ENCODE measurements around the gene ALK.
A peak's percentile ranks its signal among the peaks of the same experiment; 100 is the strongest.

The ALK gene

DNA sequence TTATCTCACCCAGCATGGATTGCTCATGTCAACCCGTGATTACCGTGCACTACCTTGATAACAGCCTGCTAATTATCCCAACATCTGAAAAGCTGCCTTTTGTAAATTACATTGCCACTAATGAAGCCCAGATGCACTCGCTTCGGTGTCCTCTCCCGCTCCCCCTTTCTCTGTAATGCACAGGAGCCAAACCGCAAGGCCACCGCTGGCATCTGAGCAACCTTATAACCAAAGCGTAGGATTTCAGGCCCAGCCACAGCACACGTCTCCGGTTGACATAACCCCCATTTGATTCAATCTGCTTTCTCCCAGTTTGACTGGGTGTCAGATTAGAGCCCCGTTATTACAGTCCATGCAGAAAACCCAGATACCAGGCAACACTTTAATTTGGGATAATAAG lies 341.2 kb downstream of the ALK start:
- TF ChIP-seq, protein P1, sequence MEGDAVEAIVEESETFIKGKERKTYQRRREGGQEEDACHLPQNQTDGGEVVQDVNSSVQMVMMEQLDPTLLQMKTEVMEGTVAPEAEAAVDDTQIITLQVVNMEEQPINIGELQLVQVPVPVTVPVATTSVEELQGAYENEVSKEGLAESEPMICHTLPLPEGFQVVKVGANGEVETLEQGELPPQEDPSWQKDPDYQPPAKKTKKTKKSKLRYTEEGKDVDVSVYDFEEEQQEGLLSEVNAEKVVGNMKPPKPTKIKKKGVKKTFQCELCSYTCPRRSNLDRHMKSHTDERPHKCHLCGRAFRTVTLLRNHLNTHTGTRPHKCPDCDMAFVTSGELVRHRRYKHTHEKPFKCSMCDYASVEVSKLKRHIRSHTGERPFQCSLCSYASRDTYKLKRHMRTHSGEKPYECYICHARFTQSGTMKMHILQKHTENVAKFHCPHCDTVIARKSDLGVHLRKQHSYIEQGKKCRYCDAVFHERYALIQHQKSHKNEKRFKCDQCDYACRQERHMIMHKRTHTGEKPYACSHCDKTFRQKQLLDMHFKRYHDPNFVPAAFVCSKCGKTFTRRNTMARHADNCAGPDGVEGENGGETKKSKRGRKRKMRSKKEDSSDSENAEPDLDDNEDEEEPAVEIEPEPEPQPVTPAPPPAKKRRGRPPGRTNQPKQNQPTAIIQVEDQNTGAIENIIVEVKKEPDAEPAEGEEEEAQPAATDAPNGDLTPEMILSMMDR (IDR thresholded peaks at IDR 0.05), result no peak
- Histone ChIP-seq H3K4me3 (no peak overlapping the region), H3K27ac (no peak overlapping the region)
- DNase-seq (ENCODE audit: low spot score), result no peak

DNA sequence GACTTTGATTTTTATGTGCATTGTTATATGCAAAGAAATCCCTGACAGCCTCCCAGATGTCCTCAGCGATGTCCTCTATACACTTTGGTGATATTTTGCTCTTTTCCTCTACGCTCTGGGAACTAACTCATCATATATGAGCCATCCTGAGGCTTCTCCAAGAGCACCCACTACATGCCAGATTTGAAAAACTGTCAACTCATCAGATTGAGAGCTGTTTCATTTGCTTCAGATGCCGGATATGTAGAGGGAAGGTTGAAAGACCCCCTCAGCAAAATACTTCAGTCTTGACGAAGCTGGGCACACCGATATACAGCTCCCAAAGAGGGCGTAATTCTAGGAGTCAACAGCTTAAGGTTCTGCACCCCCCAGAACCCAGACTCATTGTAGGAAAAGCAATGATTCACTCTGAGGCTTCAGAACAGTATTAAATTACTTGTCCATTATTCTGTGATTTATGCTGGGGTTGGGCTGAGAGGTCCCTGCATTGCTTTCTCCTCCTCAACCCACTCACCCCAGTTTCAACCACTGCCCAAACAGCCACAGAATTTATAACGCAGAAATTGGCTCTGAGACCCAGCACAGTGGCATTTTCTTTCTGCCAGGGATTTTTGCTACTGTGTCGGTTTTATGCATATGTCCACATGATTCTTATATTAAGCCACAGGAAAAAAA lies 341.8 kb downstream of the ALK start:
- Histone ChIP-seq H3K27ac (no peak overlapping the region), H3K4me3 (no peak overlapping the region)
- TF ChIP-seq, protein P1 (IDR thresholded peaks at IDR 0.05), result no peak
- no peak for DNase-seq (ENCODE audit: low spot score)

DNA sequence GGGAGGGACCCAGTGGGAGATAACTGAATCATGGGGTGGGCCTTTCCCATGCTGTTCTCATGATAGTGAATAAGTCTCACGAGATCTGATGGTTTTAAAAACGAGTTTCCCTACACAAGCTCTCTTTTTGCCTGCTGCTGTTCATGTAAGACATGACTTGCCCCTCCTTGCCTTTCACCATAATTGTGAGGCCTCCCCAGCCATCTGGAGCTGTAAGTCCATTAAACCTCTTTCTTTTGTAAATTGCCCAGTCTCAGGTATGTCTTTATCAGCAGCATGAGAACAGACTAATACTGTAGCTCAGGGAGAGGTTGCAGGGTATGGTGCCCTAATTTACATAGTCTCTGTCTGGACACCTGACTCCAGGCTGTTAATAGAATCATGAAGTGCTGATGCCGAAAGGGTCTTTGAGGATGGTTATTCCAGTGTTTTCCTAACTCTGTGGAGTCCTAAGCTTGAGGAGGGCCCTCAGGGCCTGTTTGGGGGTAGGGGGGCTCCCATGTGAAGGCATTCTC lies 343.2 kb downstream of the ALK start:
- H3K4me3 ChIP-seq, result no peak overlapping the region
- TF ChIP-seq, protein P1 (IDR thresholded peaks at IDR 0.05), result no peak
- DNase-seq (ENCODE audit: low spot score), result peak; percentile 11
- no peak overlapping the region for H3K27ac ChIP-seq

DNA sequence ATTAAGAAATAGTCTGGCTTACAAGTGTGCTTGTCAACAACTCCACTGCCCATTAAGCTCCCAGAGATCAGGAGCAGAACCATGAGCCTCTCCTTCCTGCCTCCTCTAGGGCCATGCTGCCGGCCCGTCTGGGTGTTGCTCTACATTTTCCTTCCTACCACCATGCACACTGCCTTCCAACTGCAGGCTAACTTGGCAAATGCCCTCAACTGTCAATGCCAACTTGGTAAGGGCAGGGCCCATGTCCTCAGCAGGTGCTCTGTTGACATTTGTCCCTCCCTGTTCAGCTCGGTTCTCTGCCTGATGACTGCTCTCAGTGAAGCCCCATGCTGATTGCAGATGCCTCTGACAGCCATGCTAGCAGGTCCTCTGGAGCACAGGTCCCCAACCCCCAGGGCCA lies 345.2 kb downstream of the ALK start:
- TF ChIP-seq, protein P1 (IDR thresholded peaks at IDR 0.05), result no peak
- DNase-seq (ENCODE audit: low spot score), result no peak
- H3K4me3 ChIP-seq, result no peak overlapping the region
- H3K27ac ChIP-seq, result no peak overlapping the region

DNA sequence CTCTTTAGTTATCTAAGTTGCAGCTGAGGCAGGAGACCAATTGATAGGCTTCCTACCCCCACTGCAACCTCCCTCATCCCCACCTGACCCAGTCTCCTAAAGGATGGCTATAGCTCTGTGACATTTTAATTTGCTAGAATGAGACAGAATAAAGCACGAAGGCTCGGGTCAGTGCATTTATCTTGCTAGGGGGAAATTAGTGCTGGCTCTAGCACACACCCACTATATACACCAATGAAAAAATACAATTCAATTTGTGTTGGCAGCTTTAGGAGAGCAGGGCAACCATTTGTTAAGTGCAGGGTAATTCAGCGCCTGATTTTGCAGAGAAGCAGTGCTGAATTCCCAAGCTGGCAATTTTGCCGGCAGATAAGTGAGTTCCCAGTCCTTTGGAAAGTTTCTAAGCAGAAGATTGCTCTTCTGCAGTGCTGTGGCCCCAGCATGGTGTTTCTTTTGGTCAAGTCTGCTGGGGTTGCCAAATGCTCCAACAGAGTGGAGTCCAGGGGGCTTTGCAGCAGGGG lies 346.0 kb downstream of the ALK start:
- DNase-seq (ENCODE audit: low spot score), result no peak
- TF ChIP-seq, protein P1 (IDR thresholded peaks at IDR 0.05), result no peak
- no peak overlapping the region for H3K4me3 ChIP-seq
- no peak overlapping the region for H3K27ac ChIP-seq

DNA sequence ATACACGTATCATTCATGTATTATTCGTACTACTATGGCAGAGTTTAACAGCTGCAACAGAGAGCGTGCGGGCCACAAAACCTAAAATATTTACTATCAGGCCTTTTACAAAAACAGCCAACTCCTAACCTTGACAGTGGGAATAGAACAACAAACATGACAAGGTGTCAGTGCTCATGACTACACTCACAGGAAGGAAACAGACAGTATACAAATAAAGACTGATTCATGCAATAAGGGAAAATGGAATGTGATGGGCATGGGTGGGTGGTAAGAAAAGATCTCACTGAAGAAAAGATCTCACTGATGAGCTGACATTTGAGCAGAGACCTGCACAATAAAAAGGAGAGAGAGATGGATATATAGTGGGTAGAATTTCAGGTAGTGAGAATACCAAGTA lies 347.8 kb downstream of the ALK start:
- H3K27ac ChIP-seq, result no peak overlapping the region
- no peak for DNase-seq (ENCODE audit: low spot score)
- H3K4me3 ChIP-seq, result no peak overlapping the region
- TF ChIP-seq, protein P1 (IDR thresholded peaks at IDR 0.05), result no peak

DNA sequence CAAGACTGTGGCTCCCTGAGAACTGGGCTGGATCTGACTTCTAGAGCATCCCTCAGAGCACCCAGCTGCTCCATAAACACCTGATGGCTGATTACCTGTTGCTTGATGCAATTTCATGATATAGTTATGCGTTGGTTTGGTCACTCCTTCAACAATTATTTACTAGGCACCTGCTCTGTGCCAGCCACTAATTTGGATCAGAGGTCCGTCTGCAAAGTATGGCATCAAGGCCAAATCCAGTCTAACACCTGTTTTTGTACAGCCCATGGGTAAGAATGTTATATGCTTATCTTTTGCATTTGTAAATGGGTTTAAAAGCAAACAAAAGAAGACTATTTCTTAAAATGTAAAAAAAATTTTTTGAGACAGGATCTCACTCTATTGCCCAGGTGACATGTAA lies 348.2 kb downstream of the ALK start:
- Histone ChIP-seq H3K4me3 (no peak overlapping the region), H3K27ac (no peak overlapping the region)
- no peak for DNase-seq (ENCODE audit: low spot score)
- TF ChIP-seq, protein P1 (IDR thresholded peaks at IDR 0.05), result no peak
